M059J (cell line): ENCODE data around the gene ADCY9. TPM values are rescaled to one million over a fixed set of nuclear protein-coding genes. Genes with fewer than 3 reads are reported as not detected.

Experiments
- DNase-seq: peaks from one replicate; pipeline ENCODE4 v3.0.0-alpha.2; 2012; ENCODE audit warnings: low read depth
- total RNA-seq: library from RNA; depleted of rRNA; stranded (reverse); fragments of >200 nt; shearing (Covaris generic); gene quantifications from 2 replicates; pipeline ENCODE4 v1.2.3, GENCODE V29; 2014; rRNA removed

Gene ADCY9
- total RNA-seq, 1 experiment from 2014 or later, result 18.1 TPM

DNA sequence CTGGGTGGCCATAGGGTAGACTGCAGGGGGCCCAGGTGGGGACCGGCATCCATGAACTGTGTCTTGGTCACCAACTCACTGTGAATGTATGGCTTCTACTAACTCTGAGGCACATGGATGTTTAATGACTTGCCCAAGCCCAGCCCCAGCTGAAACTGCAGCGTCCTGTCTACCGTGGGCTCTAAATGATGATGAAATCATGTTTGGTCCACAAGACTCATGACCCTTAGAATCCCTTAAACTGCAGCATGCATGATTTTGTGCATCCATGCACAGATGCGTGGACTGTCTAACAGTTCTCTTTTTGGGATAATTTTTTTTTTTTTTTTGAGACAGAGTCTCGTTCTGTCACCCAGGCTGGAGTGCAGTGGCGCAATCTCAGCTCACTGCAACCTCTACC lies 203.3 kb downstream of the ADCY9 start:
- DNase-seq, result no peak

Other genes starting within 250 kb of the ADCY9 start
- 7.9 and 14.8 TPM in 2 replicates for gene CREBBP, start 235.7 kb downstream of the ADCY9 start, total RNA-seq
- not detected in 2 replicates for gene SRL, start 125.6 kb upstream of the ADCY9 start, total RNA-seq
- gene TFAP4, start 156.6 kb upstream of the ADCY9 start, total RNA-seq, result 3.2 and 6.2 TPM in 2 replicates
- gene GLIS2, start 199.6 kb upstream of the ADCY9 start, total RNA-seq, result 0.22 and 1.1 TPM in 2 replicates
- gene PAM16, start 234.9 kb upstream of the ADCY9 start, total RNA-seq, result 38.6 and 61.5 TPM in 2 replicates